Suppressor macrophage (primary cell): ENCODE data around the gene TAPT1.

ENCODE experiments used
- DNase-seq, 4 experiments: peaks; one replicate each; pipeline ENCODE4 v3.0.0-alpha.2; 2020 to 2022

The TAPT1 gene

DNA sequence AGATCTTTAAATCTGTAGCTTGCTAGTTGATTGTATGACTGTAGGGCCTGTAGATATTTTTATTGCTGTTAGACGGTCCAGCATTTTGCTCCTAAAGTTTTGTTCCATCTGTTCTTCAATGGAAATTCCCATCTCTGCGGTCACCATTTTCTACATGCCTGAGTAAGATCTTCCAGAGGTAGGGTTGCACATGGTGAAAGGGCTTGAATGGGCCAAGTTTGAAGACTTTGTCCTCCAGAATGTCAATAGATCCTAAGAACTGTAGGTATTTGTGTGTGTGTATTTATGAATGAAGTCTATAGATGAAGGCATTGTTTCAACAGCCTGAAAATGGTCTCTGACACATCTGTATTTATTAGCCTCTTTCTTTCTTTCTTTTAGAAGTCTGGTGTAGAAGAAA, 22.3 kb upstream of the TAPT1 start:
- DNase-seq, result no peak

DNA sequence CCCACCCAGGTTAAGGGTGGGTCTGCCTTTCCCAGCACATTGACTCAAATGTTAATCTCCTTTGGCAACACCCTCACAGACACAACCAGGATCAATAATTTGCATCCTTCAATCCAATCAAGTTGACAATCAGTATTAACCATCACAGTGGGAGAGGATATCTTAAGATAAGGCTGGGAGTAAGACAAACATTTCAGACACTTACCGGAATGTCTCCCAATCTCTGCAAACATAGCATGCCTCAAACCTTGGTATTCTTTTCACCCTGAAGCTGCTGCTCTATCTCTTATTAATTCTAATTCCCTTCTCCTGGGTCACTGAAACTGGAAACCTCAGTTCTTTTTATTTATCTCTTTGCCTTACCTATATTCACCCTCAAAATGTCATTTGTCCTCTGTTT, 19.0 kb upstream of the TAPT1 start:
- no peak for DNase-seq

DNA sequence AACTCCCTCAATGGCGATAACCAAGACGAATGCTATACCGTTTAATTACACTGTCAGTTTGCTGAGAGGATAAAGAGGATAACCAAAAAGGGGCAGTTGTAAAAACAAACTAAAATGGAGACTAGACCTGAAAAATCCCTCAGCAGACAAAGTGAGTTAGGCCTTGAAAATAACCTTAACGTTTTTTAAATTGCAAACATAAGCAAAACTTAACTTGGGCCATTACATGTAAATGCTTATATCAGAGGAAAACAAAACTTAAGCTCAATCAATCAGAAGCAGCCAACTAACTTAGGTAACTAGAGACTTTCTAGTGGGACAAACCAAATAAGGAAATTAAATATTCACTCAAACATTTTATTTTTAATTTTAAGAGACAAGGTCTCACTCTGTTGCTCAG, 17.0 kb upstream of the TAPT1 start:
- DNase-seq, result no peak

DNA sequence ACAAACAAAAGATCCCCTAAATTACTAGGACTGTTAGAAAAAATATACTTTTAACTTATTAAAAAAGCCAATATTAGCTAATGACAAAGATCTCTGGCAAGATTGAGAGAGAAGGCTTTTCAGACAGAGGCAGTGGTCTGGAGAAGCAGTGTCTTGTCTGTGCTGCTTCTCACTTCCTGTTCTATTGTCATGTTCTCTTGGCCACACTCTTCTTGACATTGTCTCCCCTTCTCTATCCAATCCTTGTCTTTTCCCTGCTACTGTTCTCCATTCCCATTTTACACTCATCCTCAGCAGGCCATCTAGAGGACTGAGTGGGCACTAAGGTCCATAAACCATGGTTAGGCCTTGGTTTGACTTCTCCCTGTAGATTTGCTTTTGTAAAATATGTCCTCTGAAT, 14.0 kb upstream of the TAPT1 start:
- no peak for DNase-seq

DNA sequence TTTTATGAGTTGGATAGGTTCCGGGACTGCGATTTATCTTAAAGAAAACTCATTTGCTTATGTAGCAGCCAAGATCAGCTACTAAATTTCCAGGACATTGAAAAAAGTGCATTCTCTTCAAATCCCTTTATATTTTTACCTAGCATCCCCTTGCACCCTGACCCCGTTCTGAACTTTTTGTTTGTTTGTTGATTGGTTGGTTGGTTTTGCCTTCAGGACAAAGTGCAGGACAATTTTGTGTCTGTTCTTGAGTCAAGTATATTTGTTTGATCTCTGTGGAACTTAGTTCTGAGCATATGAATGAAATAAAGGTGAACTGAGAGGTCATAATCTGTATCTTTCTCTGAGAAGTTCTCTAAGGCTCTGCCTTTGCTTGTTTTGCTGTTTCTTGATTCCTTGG, 12.8 kb upstream of the TAPT1 start:
- no peak for DNase-seq

DNA sequence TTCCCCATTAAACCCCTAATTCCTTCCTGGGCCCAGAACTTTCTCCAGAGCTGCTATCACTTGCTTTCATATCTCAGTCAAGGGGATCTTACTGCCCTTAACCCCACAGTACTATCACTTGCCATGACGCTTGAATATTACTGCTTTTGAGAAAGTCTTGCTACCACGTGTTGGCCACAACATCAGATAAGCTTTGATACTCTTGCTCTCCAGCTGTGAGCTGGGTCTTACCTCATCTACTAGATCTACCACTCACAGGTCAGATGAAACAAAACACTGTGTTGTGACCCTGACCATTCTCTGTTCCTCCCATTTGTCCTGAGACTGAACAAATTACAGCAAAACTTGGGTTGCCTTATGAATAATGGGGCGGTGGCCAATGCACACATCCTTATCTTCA, 12.1 kb upstream of the TAPT1 start:
- no peak for DNase-seq

DNA sequence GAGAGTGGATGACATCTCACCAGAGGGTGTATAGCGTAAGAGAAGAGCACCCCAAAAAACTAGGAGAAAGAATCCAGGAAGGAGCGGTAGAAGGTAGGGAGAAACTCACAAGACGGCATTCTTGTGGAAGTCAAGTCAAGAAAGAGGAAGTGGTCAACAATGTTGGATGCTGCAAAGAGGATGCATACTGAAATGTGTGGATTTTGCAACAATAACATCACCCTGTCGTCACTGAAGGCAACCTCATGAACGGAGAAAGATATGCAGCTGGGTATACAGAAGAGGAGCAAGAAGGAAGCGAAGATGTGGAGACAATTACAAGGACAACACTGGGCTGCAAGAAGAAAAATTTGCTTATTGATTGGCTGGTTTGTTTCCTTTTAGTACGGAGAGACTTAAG, 11.4 kb upstream of the TAPT1 start:
- DNase-seq, result peak; percentile 81 to 95 (median 90)

DNA sequence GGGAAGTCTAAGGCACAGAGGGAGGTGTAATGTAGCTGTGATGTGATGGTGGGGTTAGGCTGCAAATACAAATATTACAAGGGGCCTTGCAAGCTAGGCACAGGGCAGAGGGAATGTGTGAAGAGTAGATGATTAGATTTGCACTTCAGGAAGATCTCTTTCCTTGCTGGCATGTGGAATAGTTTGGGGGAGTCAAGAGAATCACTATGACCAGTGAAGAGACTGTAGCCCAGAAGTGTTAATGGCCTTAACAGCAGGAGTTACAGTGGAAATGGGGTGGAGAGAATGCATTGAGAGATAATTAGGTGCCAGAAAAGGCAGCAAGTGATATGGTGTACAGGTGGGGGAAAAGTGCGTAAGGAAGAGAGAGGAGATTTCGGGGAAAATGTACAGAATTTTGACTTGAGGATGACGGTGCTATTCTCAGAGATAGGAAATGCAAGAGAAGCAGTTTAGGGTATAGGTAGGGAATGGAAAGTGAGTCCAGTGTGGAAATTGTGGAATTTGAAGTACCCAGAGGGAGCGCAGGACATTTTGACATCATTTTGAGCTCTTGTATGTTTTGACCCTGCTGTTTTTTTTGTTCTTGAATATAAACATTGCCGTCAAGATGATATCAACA, 10.2 kb upstream of the TAPT1 start:
- DNase-seq, result no peak

DNA sequence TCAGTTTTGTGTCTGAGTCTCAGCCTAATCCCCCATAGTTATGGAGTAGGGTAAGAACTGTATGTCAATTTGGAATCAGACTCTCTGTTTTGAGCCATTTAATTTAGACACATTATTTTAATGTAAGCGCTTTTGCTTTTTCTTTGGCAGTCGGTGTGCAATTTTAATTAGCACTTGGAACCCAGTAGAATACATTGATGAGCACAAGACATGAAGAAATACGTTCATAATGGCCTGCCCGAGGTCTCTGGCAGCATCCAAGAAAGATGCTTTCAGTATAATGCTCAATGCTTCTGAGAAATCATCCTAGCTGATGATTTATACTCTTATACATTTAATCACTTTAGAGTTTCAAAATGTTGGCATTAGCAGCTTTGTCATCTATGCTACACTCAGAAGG, 8.9 kb upstream of the TAPT1 start:
- no peak for DNase-seq

DNA sequence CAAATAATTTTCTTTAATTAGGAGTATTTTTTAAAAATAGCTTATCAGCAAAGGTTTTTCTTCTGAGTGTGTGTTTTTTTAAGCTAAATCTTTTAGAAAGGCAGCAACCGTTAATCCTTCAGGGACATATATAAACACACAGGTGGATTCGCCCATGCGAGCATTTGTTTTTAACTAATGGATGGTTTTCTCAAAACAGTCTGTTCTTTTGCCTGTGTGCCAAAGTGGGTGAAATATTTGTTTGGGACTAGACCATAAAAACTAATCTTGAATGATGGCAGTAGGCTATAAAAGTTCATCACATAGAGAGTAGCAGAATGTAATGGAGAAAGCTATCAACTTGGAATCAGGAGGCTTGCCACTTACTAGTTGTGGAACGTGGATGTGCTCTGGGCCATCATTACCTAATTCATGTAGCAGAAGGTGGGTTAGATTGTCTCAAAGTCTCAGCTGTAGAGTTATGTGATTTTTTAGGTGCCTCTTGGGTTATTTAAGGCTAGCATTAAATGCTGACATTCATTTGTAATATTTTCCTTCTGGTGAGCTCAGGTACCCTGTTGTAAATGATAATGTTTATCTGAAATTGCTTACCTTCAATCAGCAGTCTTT, 7.4 kb upstream of the TAPT1 start:
- no peak for DNase-seq

DNA sequence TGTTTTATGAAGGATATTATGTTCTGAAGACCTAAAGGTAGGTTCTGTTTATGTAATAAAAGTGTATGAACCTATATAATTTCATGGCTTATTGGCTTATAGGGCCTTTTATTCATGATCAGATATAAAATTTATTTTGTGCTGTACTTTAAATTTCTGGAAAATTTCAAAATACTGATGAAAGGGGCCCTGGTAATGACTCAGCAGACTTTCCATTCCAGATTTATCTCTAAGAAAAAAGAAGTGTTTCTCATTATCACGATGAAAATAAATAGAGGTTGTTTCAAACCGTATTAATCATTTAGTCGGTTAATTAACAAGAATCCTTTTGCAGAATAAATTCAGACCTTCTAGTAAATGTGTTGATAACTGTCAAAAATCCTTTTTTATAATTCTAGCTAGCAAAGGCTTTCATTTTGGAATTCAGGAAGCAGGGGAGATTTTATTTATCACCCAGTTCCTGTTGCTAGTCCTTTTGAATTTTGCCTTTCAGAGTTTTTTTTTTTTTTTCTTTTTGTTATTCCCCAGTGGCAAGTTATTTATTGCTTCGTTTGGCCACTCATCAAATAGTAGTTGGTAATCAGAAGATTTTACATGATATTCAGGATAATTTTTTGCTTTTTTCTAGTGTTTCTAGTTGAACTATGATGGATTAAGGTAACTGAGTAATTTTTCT, 5.4 kb upstream of the TAPT1 start:
- peak in 3 of 4 experiments; percentile 11 to 45 (median 36) for DNase-seq

DNA sequence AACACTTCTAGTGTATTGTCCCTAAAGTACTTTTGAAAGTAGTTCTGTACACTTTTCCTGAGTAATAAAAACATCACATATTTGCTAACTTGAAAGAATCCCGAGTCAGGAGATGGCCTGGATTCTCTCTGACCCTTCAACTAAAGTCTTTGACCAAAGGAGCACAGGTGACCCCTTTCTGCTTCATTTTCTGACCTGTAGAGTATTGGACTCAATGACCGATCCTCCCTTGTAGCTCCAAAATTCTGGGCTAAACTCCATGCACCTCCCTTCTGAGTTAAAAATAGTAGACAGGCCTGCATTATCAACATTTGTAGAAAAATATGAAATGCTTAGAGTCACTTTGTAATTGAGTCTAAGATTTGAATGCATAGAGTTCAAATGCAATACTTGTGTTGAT, 4.0 kb upstream of the TAPT1 start:
- DNase-seq, result no peak

DNA sequence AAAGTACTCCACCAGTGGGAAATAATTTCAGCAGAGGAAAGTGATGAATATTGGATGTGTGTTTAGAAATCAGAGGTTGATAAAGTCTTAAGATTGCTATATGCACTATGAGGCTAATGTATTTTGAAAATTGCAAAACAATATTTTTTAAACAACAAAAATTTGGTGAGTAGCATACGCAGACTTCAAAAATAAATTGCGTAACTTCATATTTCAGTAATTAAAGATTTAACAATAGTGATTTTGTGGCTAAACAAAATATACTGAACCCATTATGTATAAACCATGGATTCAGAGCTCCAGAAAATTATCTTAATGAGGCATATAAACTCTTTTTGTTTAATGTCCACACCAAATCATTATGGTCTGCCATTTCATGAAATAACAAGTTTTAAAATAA, 3.3 kb upstream of the TAPT1 start:
- no peak for DNase-seq

DNA sequence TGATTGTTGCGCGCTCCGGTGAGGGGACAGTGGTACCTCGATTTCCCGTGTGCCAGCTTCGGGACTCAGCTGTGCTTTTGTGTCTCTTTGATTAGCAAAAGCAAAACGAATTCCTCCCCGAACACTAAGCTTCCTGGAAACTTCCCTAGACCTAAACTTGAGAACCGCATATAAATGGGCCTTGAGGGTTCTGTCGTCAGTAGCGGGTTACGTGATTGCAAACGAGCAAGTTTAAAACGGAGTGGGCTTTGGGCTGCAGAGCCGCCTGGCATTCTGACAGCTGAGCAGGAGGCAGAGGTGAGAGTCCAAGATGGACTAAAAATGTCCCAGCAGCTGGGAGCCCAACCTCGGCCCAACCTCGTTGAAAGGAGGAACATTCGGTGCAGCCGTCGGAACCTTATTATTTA, 1.2 kb upstream of the TAPT1 start:
- DNase-seq, result peak; percentile 42 to 62 (median 58)

DNA sequence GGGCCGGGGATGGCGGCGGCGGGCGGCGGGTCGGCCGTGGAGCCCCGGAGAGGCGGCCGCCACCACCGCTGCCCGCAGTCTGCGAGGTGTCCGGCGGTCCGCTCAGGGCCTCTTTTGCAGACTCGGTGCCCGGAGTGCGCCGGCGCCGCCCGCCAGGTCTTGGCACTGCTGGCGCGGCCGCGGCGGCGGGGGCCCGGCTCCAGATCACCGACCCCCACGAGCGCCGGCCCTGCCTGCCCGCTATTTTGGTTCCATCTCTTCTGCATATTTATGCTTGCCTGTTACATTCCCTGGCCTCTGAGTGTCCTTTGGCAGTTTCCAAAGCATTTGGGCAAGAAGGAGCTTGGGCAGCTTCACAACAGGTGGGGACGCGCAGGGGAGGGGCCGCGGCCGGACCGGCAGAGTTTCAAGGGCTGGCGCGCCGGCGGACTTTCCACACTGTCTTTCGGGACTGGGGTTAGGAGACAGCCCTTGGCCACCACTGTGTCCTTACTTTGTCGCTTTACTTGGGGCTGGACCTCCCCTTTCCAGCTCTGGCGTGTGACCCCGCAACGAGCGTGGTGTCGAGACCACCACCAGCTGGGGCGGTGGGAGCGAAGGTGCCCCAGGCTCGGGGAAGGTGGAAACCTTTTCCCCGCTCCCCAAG, 668 bp upstream of the TAPT1 start:
- peak; percentile 28 to 65 (median 47) for DNase-seq

DNA sequence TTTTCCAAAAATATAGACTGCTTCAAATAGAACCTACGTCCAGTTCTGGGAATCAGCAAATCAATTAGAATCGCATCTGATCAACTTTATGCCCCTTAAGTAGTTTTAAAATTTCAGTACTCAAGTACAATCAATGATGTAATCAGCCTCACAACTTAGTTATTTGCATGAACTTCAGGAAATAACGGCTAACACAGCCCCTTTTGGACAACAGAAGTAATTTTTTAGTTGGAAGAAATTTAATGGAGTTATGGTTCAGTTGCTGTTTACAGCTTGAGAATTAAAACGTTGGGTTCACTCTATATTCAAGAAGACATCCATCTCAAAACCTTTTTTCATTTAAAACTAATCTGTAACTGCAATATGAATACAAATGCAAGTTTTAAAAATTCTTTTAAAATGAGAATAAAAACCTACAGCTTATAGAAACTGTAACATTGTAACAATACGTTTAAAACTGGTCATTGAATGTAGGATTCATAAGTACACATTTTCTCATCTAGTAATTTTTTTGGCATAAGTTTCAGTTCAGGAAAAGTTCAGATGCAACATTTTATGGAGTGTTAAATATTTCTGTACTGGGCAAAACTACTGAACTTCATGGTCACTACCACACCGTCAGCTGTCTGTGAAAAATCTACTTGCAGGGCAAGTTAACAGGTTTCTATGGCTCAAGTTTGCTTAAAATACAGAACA, 956 bp downstream of the TAPT1 start:
- peak in 3 of 4 experiments; percentile 16 to 60 (median 58) for DNase-seq

DNA sequence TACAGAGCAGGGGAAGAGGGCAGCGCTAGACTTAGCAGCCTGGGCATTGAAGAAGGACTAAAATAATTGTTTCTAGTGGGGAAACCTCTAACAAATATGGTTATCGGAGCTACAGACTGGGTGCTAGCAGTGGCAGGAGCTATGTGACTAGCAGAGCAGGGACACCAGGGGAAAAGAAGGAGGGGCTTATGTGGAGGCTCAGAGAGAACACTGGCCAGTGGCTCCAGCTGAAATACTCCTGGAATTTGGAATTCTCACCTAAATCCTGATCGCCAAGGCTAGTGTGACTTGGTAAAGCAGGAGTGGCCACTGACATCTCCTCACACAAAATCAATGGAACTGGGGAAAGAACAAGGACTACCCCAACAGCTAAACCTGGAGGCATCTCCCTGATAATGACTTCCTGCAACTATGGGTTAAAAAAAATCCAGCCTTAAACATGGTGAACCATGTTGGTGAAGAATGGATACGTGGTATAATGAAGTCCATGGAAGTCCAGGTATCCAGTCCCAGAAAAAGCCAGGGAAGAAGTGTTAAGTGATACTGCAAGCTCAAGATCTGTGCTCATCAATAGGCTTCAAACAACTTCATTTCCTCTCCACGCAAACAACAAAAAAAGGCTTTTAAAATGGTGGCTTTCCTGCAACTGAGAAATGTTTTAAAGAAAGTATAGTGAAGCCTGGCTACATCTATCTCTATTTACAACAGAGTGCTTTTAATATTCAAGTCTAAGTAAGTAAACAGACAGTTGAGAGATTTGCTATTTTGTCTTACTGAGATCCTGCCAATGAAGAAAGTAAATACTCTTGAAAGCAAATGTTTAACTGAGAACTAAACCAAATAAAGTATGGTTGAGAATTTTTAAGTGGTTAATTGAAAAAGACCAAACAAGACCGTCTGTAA, 1.8 kb downstream of the TAPT1 start:
- DNase-seq, result no peak

DNA sequence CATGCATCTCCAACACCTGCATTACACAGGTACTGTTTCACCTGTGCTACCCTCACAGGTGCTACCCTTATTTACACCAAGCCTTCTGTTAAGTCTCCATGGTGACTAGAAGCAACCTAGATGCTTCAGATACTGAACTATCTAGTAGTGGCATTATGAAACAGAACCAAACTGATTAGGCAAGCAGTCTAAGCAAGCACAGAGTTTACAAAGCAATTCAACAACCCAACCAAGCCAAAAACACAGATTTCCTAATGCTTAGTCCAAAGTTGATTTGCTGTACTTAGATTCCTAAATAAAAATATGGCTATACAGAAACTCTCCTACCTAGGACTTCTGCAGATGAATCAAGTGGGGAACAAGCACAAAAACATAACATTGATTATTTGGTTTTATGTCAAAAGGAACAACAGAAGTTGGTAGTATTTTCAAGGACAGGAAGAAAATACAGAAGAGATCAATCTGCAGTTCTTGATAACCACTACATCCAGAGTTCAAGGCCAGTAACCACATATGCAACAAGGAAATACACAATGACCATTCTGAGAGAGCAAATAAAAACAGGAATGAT, 3.2 kb downstream of the TAPT1 start:
- DNase-seq, result no peak

DNA sequence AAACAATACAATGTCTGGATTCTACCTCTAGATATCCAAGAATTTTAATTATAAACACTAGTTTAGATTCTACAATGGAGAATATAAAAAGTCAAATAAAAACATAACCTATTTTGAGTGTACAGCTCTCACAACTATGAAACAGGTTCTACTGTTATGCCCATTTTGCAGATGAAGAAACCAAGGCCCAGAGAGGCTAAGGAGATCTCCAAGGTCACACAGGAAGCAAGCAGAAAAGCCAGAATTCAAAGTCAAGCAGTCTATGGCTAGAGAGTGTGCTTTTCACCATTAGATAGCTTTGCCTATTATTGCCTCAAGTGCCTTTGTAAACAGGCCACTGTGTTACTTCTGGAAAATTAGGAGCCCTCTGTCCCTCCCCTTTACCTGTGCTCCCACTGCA, 7.3 kb downstream of the TAPT1 start:
- DNase-seq, result no peak

DNA sequence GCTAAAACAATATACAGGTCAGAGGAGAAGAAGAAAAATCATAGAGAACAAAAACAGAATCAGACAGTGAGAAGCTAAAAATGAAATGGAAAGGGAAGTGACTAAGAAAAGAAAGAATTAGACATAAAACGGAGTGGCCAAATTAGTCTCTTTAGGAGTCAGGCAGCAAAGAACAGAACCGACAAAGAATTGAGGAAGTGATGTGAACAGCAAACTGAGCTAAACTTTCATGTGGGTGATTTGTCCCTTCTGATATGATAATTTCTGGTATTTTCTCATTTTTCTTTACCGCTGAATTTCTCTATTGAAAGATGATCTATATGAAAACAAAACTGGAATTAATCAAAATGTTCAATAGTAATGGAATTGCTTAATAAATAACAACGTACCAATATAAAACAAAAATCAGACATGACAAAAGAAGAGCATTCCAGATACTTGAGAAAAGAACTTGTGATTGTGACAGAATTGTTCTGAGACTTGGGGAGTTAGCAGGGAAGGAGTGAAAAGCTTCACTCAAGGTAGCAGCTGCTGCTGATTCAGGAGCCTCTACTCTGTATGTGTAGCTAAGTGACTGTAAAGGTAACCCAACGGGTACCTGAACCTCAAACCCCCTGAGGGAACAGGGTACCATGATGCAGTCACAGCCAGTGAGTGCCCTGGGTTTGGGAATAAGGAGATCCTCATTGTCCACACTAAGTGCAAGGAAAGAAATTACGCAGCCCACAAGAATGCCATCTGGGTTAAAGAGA, 8.8 kb downstream of the TAPT1 start:
- peak in 3 of 4 experiments; percentile 32 to 58 (median 56) for DNase-seq

DNA sequence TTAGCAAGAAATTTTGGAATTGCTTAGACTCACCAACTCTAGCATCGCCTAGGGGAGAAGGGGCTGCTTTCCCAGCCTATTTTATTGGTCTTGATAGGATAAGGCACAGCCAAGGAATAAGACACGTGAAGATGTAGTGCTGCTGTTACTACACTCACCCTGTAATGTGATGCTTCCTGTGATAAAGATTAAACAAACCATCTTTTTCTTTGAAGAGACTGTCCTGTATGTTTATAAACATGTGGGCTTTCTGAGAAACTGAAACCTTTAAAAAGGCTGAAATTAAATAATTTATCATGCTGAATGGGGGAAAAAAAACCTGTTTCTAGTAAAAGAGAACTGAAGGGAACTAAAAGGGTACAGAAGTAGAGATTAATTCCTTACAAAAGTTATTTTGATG, 13.2 kb downstream of the TAPT1 start:
- no peak for DNase-seq
